ENCODE results near the gene SRGAP3.

The SRGAP3 gene

DNA sequence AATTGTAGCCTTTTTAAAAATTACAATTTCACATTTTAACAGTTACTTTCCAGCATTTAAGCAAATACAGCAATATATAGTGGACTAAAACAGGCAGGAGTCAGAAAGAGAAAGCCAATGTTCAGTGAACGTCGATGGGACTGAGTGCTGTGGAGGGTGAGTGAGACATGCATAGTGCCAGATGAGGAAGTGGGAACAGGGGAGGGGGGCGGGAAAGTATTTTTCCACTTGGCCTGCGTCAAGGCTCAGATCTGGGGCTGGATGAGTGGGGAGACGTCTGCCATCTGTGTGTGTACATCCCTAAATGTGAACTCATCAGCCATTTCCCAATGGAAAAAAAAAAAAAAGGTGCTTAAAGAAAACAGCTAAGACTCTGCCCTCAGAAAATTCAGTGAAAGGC is 266.9 kb downstream of the SRGAP3 start:
- DNase-seq, result peak; percentile 7

DNA sequence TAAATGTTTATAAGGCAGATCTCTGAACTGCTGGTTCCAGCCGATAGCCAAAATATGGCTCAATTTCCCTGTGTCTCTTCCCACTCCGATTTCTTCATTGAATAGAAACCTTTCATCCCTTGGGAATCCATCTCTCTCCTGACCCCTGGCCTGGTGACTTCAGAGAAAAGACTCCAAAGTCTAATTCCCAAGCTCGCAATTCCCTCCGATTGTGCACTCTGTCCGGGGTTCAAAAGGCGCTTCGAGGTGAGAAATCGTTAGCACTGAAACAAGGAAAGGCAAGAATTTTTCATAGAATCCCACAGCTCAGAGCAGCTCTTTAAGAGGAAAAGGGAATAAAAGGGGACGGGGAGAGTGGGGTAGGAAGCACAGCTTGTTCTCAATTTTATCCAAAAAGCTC is 267.7 kb downstream of the SRGAP3 start:
- DNase-seq, result no peak

DNA sequence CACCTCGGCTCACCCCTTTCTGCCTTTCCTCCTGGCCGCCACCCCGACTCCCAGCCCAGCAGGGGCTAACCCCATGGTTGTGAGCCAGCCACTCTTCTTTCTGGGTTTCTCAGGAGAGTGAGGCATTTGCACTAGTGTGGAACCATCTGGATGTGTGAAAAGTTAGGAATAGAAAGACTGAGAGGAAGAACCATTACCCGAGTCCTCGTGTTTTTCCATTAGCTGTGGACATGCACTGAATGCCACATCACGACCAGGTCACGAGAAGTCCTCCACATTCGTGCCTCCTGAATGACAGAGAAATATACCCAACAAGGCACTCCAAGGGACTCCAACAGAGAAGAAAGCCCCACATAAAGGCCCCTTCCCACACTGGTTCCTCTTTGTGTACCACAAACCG is 268.1 kb downstream of the SRGAP3 start:
- no peak for DNase-seq

DNA sequence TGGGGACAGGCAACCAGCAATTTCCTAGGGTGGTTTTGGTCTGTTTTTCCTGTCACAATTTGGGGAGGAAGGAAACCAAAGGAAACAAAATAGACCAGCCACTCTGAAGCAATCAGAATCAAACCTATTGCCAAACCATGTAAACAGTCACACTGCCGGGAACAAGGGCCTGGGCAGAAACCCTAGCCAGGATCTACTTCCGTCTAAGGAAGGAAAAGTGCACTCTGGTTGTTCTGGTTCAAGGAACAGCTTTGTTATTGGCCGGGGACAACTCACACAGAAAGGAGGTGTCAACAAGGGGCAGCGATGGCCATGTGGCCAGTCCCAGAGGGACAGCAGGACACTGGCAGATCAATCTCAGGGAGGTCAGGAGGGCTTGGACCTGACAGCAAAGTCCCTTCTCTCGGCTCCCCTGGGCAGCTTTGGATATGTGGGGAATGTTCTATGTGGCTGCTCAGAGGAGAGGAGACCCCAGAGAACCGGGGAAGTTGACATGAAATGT is 268.6 kb downstream of the SRGAP3 start:
- DNase-seq, result no peak

DNA sequence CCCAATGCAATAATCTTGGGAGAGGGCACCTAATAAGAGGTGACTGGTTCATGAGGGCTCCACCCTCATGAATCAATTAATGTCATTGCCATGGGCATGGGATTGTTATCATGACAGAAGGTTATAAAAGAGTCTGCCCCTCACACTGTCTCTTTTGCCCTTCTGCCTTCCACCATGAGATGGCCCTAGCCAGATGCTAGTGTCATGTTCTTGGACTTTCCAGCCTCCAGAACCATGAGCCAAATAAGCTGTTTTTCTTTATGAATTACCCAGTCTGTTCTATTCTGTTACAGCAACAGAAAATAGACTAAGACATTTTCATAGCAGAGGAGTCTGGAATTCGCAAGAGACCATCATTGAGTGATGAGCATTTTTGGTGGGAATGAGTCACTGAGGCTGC is 270.2 kb downstream of the SRGAP3 start:
- DNase-seq, result no peak

DNA sequence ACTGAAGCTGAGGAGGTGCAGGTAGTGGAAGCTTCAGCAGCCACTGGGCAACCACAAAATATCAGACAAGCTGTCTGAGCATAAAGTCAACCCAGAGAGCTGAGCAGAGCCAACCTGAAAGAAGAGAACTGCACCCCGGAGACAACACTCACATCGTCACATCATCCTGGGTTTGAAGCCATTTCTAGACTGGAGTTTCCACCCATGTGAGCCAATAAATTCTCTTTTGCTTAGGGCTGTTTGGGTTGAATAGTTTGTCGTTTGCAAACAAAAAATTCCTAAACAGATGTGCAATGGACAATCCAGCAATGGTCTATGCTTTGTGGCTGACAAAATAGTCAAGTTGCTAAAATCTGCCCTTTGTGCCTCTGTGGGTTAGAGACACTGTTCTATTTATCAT is 270.9 kb downstream of the SRGAP3 start:
- DNase-seq, result no peak

DNA sequence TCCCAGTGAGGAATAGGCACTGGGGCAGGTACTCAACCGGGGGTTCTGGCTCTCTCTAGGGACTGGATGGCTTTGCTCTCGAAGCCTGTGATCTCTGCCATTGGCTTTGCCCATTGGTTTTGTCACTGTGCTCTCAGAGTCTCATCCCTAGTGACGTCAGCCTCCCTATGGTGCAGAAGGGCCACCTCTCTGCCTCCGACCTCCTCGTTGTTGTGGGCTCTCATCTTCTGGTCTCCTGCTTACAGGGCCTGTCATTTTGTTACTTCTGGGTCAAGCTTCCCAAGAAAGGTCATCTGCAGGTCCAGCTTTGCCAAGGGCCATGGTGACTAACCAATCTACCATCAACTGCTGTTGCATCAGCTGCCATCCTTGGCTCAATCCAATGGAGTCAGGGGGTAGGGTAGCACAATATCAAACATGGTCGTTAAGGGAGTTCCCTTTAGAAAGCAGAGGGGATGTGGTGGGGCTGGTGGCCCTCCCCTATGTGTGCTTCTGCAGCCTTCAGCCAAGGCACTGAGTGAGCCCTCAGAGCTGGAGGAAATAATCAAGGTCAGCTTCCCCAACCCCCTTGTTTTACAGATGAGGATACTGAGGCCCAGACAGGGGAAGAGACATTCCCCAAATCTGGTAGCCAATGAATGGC is 272.8 kb downstream of the SRGAP3 start:
- no peak for DNase-seq

- DNase-seq, result no peak
Observed at GRCh38 chr3:8975081-8976020, 274.1 kb downstream of the SRGAP3 start.

- no peak for DNase-seq
Observed at GRCh38 chr3:8974458-8974857, 275.0 kb downstream of the SRGAP3 start.

GRCh38 chr3:8972639-8973038 is 276.8 kb downstream of the SRGAP3 start:
- no peak for DNase-seq

- peak; percentile 79 for DNase-seq
Observed at GRCh38 chr3:8970971-8971589, 278.4 kb downstream of the SRGAP3 start.

DNA sequence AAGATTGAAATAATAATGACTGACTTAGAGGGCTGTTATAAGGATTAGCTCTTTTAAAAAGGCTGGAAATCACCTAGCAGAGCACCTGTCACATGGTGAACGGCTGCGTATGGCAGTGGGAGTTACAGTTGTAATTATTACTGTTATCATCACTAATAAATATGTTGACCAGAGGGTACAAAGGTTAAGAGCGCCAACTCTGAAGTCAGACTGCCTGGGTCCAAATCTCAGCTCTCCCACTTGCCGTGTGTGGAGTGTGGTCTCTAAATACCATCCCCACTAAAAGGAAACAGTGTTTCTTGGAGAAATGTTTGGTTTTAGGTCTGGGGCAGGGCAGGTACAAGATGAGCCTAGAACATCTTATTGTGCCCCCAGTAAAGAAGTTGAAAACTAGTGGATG is 280.2 kb downstream of the SRGAP3 start:
- no peak for DNase-seq

- no peak for DNase-seq
Observed at GRCh38 chr3:8968375-8968882, 281.0 kb downstream of the SRGAP3 start.

DNA sequence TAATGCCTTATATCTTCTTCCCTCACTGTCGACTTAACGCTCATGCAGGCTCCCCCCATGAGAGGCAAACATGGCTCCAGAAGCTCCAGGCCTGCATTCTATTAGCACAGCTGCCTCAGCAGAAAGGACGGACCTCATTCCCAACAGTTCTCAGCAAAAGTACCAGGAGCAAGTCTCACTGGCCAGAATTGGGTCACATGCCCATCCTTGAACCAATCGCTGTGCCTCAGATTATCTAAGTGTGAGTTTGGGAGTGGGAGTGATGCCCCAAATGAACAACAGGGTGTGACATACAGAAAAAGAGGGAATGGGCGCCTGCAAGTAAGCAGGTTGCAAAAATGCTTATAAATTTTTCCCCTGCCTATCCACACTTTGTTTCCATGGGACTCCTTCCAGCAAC is 281.9 kb downstream of the SRGAP3 start:
- DNase-seq, result no peak

- no peak for DNase-seq
Observed at GRCh38 chr3:8966820-8967348, 282.6 kb downstream of the SRGAP3 start.

DNA sequence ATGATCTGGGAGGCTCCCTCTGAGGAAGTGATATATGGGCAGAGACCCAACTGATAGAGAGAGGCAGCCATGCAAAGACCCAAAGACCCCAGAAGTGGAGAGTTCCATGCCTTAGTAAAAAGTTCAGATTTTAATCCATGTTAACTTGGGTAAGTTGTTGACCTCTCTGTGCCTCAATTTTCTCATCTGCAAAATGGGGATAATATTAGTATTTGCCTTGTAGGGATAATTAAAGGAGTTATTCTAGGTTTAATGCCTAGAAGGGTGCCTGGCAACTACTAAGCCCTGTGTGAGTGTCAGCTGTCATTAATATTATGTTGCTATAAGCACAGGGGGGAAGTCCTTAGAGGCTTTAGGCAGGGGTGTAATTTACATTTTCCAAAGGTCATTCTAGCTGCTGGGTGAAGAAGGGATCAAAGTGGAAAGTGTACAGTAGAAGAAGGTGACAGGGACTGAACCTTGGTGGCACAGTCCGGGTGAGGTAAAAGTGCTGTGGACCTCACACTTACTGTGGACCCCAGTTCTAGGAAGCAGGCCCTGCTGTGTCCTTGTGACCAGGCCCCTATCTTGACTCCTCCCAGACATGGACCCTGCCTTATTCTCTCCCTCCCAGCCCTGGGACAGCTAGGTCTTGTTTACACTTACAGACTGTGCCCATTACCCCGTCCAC is 283.2 kb downstream of the SRGAP3 start:
- no peak for DNase-seq

GRCh38 chr3:8964436-8965370 is 284.7 kb downstream of the SRGAP3 start:
- no peak for DNase-seq

GRCh38 chr3:8963137-8963853 is 286.2 kb downstream of the SRGAP3 start, which contains the start of gene RAD18:
Gene RAD18, minus strand, starts transcription at chr3:8963472. Its CDS starts 87 bp downstream, at chr3:8963385.
- DNase-seq, result peak; percentile 89

- no peak for DNase-seq
Observed at GRCh38 chr3:8962226-8962861, 287.1 kb downstream of the SRGAP3 start.

DNA sequence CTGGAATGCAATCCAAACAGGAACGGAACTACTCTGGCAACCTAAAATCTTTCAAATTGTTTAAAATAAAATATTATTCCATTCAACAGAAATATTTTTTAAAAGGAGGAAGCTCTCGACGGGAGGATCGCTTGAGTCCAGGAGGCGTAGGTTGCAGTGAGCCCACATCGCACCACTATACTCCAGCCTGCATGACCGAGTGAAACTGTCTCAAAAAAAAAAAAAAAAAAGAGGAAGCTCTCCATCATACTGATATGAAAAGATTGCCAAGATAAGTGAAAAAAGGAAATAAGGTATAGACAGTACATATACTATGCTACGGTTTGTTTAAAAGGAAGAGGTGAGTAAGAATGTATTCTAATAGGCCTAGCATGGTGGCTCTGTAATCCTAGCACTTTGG is 289.8 kb downstream of the SRGAP3 start:
- DNase-seq, result no peak
